Activated CD4-positive, alpha-beta T cell treated with anti-CD3 and anti-CD28 coated beads, Interleukin-2, amount 50 U/mL, for 48 hours (primary cell): ENCODE measurements around the gene CFAP20.
"Not testable (repeated sequence)": the region's sequence is repeated elsewhere in the genome, so short reads cannot be mapped to it uniquely, and the experiment has no call there.

ENCODE experiments used
- DNase-seq, 2 experiments: peaks; one replicate each; pipeline ENCODE4 v3.0.0-alpha.2; 2020

Gene CFAP20

GRCh38 chr16:58094791-58095574, 34.2 kb downstream of the CFAP20 start:
- DNase-seq = no peak

- DNase-seq = no peak
These were observed 35.2 kb downstream of the CFAP20 start for GRCh38 chr16:58094026-58094425.

GRCh38 chr16:58090396-58090795, 38.8 kb downstream of the CFAP20 start:
- not testable (repeated sequence) for DNase-seq

GRCh38 chr16:58088091-58088490, 41.1 kb downstream of the CFAP20 start:
- no peak for DNase-seq

- no peak for DNase-seq
These were observed 41.8 kb downstream of the CFAP20 start for GRCh38 chr16:58087209-58087913.

GRCh38 chr16:58086381-58087208, 42.6 kb downstream of the CFAP20 start:
- no peak for DNase-seq

GRCh38 chr16:58085584-58086251, 43.5 kb downstream of the CFAP20 start:
- no peak for DNase-seq

GRCh38 chr16:58085171-58085570, 44.0 kb downstream of the CFAP20 start:
- DNase-seq = no peak

- DNase-seq = no peak
These were observed 44.5 kb downstream of the CFAP20 start for GRCh38 chr16:58084635-58085034.

GRCh38 chr16:58082381-58082780, 46.8 kb downstream of the CFAP20 start:
- DNase-seq = no peak

- DNase-seq = not testable (repeated sequence)
These were observed 48.5 kb downstream of the CFAP20 start for GRCh38 chr16:58080657-58081056.

GRCh38 chr16:58077796-58078195, 51.4 kb downstream of the CFAP20 start:
- DNase-seq = no peak

- DNase-seq = no peak
These were observed 52.7 kb downstream of the CFAP20 start for GRCh38 chr16:58076514-58076913.

GRCh38 chr16:58074657-58075056, 54.5 kb downstream of the CFAP20 start:
- DNase-seq = no peak

GRCh38 chr16:58073086-58073485, 56.1 kb downstream of the CFAP20 start:
- not testable (repeated sequence) for DNase-seq

GRCh38 chr16:58072134-58072533, 57.0 kb downstream of the CFAP20 start:
- not testable (repeated sequence) for DNase-seq

- no peak for DNase-seq
These were observed 58.6 kb downstream of the CFAP20 start for GRCh38 chr16:58070585-58070984.
